Progenitor cell of endocrine pancreas (in vitro differentiated cells): Measurements from ENCODE around the gene MUS81. TPM values are rescaled to one million over a fixed set of nuclear protein-coding genes. Genes with fewer than 3 reads are reported as not detected.
A peak's percentile ranks its signal among the peaks of the same experiment; 100 is the strongest.

ENCODE experiments used
- DNase-seq: peaks from one replicate; pipeline ENCODE4 v3.0.0; 2021; ENCODE audit warnings: low spot score; ENCODE audit not compliant: unreplicated experiment
- H3K27ac Mint-ChIP-seq: 2 replicates; pipeline ENCODE4 v1.8.0; 2021; ENCODE audit warnings: mild to moderate bottlenecking, moderate library complexity, mixed read lengths
- H3K27me3 Mint-ChIP-seq: 2 replicates; pipeline ENCODE4 v1.8.0; 2021; ENCODE audit warnings: mixed read lengths
- H3K36me3 Mint-ChIP-seq: 2 replicates; pipeline ENCODE4 v1.8.0; 2022; ENCODE audit warnings: mixed read lengths; ENCODE audit not compliant: insufficient read depth
- H3K4me1 Mint-ChIP-seq: 2 replicates; pipeline ENCODE4 v1.8.0; 2021; ENCODE audit warnings: low read depth, mixed read lengths
- H3K4me3 Mint-ChIP-seq: 2 replicates; pipeline ENCODE4 v1.8.0; 2021; ENCODE audit warnings: low read depth, mild to moderate bottlenecking, moderate library complexity, mixed read lengths
- H3K9me3 Mint-ChIP-seq: 2 replicates; pipeline ENCODE4 v1.8.0; 2021; ENCODE audit warnings: low read depth, mixed read lengths
- total RNA-seq: library from RNA; stranded (reverse); gene quantifications from 2 replicates; pipeline ENCODE4 v1.2.1, GENCODE V29; 2021
- TF ChIP-seq, protein P1 (sequence below): fragments of 200-600 bp; sonication (generic); IDR thresholded peaks from one replicate; pipeline ENCODE4 v1.5.0; 2021; ENCODE audit warnings: antibody characterized with exemption, mild to moderate bottlenecking; ENCODE audit not compliant: unreplicated experiment

The MUS81 gene
- total RNA-seq, 1 donor from 2014 or later: 60.5 TPM

DNA sequence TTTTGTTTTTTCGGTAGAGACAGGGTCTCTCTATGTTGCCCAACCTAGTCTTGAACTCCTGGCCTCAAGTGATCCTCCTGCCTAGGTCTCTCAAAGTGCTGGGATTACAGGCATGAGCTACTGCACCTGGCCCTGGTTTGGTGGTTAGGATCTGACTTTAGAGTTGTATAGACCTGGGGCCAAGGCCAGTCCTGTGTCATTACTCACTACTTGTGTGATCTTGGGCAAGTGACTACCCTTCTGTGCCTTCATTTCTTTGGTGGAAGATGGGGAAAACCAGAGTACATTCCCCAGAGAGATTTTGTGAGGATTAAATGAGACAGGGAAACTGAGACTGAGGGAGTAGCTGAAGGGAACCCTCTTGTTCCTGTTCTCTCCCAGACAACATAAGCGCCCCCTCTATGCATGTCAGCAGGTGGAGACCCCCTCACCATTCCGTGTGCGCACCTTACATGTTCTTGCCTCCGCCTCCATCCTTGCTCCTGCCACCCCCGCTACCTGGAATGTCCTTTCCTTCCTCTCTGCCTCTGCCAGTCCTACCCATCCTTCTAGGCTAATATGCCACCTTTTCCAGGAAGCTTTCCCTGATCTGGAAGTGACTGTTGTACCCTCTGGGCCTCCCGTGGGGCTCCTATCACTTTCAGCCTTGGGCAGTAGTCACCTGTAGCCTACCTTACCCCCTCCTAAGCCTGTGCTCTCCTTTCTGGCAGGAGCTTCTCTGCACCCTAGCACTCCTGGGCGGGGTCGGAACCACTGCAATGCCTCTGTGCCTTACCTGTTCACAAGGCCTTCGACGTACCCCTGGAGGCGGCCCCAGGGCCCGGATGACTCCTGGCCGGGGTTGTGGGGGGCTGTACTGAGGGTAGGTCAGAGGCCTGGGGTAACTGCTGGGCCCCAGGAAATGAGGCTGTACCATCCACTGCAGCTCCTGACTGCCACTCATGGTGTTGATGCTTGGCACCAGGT lies 36.1 kb downstream of the MUS81 start:
- Mint-ChIP-seq H3K9me3 (no peaks in the 10 kb centered on the region), H3K27ac (no peak overlapping the region), H3K27me3 (peaks cover 59% of the 10 kb centered on the region), H3K36me3 (no peaks in the 10 kb centered on the region), H3K4me3 (no peak overlapping the region), H3K4me1 (peaks cover 6% of the 10 kb centered on the region)
- no peak for DNase-seq
- TF ChIP-seq, protein P1, sequence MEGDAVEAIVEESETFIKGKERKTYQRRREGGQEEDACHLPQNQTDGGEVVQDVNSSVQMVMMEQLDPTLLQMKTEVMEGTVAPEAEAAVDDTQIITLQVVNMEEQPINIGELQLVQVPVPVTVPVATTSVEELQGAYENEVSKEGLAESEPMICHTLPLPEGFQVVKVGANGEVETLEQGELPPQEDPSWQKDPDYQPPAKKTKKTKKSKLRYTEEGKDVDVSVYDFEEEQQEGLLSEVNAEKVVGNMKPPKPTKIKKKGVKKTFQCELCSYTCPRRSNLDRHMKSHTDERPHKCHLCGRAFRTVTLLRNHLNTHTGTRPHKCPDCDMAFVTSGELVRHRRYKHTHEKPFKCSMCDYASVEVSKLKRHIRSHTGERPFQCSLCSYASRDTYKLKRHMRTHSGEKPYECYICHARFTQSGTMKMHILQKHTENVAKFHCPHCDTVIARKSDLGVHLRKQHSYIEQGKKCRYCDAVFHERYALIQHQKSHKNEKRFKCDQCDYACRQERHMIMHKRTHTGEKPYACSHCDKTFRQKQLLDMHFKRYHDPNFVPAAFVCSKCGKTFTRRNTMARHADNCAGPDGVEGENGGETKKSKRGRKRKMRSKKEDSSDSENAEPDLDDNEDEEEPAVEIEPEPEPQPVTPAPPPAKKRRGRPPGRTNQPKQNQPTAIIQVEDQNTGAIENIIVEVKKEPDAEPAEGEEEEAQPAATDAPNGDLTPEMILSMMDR: no peak

DNA sequence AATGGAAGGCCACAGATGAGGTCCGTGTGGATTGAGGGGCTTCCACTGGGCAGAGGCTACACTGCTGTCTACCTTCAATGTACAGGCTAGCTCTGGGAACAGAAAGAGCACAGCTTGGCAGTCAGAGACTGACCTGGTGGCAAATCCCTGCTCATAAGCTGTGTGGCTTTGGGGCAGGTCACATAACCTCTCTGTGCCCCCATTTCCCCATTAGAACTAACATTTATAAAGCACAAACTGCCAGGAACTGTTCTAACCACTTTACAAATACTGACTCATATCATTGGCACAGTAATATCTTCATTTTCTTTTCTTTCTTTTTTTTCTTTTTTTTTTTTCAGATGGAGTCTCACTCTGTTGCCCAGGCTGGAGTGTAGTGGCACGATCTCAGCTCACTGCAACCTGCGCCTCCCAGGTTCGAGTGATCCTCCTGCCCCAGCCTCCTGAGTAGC lies 36.8 kb downstream of the MUS81 start:
- TF ChIP-seq, protein P1: no peak
- Mint-ChIP-seq H3K36me3 (no peaks in the 10 kb centered on the region), H3K4me1 (peaks cover 6% of the 10 kb centered on the region), H3K27me3 (peaks cover 64% of the 10 kb centered on the region), H3K9me3 (no peaks in the 10 kb centered on the region), H3K4me3 (no peak overlapping the region), H3K27ac (no peak overlapping the region)
- DNase-seq: no peak

DNA sequence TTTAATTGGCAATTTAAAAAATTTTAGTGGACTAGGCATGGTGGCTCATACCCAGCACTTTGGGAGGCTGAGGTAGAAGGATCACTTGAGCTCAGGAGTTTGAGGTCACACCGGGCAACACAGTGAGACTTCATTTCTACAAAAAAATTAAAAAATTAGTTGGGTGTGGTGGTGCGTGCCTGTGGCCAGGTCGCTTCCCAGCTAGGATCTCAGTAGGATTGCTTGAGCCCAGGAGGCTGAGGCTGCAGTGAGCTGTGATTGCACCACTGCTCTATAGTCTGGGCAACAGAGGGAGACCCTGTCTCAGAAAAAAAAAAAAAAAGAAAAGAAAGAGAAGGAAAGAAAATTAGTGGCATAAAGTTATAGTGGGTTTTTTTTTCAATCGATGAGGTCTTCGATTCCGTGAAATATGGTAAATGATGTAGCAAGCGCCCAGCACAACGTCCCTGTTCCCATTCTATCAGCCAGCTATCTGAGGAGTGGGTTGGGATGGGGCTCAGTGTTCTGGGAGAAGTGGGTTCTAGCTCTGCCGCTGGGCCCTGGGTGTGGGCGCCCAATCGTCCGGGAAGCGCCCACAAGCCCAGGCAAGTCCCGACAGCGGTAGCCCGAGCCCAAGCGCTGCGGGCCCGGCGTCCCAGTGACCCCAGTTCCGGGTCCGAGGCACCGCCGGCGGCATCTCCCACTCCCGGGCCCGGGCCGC lies 38.6 kb downstream of the MUS81 start:
- TF ChIP-seq, protein P1: no peak
- Mint-ChIP-seq H3K9me3 (no peaks in the 10 kb centered on the region), H3K4me1 (peaks cover 1% of the 10 kb centered on the region), H3K4me3 (peak overlapping the region; percentile 62), H3K27ac (peak overlapping the region; percentile 81), H3K27me3 (peaks cover 71% of the 10 kb centered on the region), H3K36me3 (no peaks in the 10 kb centered on the region)
- no peak for DNase-seq

DNA sequence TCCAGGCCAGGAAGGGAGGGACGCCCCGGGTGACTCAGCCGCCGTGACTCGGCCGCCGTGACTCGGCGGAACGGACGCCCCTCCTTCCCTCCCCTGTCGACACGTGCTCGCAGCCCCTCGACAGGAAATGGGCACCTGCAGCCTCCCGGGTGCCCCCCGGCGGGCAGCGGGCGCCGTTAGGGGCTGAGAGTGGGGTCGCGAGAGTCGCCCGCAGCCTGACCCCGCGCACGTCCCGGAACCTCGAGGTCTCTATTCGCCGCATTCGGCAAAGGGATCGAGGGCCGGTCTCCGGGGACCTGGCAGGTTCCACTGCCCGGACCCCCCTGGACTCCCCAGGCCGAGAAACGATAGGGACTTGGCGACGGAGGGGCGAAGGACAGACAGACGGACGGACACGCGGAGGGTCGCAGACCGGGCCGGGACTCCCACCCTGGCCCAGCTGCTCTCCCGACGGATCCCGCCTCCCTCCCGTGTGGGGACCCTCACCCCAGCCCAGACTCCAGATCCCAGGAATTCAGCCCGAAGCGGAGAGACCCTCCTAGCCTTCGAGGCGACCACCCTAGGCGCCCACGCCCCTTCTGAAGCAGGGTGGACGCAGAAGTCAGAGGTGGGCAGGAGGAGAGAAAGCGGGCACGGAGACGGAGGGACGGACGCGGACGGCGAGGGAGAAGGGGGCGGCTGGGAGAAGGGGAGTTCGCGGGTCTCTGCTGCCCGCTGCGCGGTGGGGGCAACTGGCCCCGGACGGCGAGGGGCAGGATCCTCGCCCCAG lies 39.3 kb downstream of the MUS81 start:
- Mint-ChIP-seq H3K9me3 (no peaks in the 10 kb centered on the region), H3K27ac (no peak overlapping the region), H3K36me3 (no peaks in the 10 kb centered on the region), H3K27me3 (peaks cover 76% of the 10 kb centered on the region), H3K4me3 (peak overlapping the region; percentile 62), H3K4me1 (peaks cover 1% of the 10 kb centered on the region)
- DNase-seq: no peak
- TF ChIP-seq, protein P1: no peak
